SK-N-SH (cell line): ENCODE results near the gene RASGEF1B.

ENCODE experiments used
- CTCF ChIP-seq: fragments of 200-600 bp; sonication (generic); IDR thresholded peaks from 2 replicates; pipeline ENCODE4 v1.6.1; 2017; ENCODE audit warnings: antibody characterized with exemption, mild to moderate bottlenecking, moderate library complexity
- USF2 ChIP-seq: fragments of 150-350 bp; IDR thresholded peaks from 2 replicates; pipeline ENCODE4 v1.6.1; 2017; ENCODE audit warnings: antibody characterized with exemption, low read length, low read depth, borderline replicate concordance

- TF ChIP-seq USF2 (no peak), CTCF (no peak)
Measured at GRCh38 chr4:81445196-81445595, 26.5 kb downstream of the RASGEF1B start.
